AG10803 (cell line): ENCODE measurements around the gene FOXJ3.

Experiments used
- DNase-seq: peaks from one replicate; pipeline ENCODE4 v3.0.0; 2010; ENCODE audit warnings: low read depth
- H3K4me3 ChIP-seq: 2 replicates; pipeline ENCODE4 v1.5.1; 2011; ENCODE audit warnings: mild to moderate bottlenecking, low read length, control low read depth
- CTCF ChIP-seq: conservative IDR thresholded peaks from 2 replicates; pipeline ENCODE4 v1.5.1; 2011; ENCODE audit warnings: mild to moderate bottlenecking, low read length, control low read depth, inconsistent platforms

The FOXJ3 gene

DNA sequence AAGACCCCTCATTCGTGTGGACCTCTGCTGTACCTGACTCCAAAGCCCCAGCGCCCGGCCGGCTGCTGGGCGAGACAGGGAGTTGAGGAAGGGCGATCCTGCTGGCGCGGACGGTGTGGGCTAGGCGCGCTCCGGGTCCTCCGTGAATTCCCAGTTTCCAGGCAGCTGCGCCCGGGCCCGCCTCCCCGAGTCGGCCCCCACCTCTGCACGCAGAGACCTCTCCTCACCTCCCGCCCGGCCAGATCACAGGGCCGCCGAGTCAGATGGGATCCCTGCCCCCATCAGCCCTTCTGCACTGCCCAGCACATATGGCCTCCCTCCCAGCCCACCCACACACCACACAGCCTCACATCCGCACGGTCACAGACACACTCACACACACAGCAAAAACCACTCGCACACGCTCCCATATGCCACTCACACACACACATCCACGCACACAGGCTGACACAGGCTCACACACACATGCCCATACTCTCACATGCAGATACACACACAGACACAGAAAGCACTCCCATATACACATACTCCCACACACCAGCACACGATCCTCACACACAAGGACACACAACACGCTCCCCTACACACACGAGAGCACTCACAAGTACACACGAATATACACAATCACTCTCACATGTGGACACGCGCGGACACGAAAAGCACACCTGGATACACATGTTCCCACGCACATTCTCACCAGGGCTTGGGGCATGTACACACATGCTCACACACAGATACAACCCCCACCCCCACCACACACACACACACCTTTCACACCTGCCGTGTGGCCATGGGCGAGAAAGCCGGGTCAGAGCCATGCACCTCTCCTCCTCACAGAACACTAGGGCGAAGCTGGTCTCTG lies 189.0 kb downstream of the FOXJ3 start:
- no peak overlapping the region for H3K4me3 ChIP-seq
- no peak for TF ChIP-seq CTCF
- DNase-seq = peak; percentile 4

GRCh38 chr1:42145389-42145716 lies 189.7 kb downstream of the FOXJ3 start:
- DNase-seq = no peak
- no peak overlapping the region for H3K4me3 ChIP-seq
- no peak for TF ChIP-seq CTCF

DNA sequence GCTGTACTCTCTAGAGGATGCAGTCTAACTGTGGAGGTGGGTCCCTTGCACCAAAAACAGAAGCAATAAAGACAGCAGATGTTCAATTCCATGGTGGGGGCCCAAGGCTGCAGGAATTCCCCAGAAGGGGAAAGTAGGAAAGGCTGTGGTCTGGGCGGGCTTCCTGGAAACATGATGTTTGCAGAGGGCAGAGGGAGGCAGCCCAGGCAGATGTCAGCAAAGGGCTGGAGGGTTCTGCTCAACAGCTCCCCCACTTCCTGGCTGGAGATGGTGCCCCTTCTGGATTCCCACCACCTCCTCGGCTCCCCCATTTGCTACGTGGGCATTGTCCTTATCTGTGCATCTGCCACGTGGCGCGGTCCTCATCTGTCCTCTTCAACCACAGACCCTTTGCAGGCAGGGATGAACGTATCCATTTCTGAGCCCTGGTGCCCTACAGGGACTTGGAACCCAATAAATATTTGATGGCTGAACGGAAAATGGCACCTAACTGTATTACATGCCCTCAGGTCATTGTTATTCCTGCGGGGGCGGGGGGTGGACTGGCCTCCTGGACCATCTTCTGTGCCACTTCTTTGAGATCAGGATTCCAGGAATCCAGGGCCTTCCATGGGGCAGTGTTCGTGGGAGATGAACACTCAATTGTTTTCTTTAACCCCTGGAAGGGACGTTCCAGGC lies 190.2 kb downstream of the FOXJ3 start:
- H3K4me3 ChIP-seq = no peak overlapping the region
- no peak for DNase-seq
- TF ChIP-seq CTCF = no peak

DNA sequence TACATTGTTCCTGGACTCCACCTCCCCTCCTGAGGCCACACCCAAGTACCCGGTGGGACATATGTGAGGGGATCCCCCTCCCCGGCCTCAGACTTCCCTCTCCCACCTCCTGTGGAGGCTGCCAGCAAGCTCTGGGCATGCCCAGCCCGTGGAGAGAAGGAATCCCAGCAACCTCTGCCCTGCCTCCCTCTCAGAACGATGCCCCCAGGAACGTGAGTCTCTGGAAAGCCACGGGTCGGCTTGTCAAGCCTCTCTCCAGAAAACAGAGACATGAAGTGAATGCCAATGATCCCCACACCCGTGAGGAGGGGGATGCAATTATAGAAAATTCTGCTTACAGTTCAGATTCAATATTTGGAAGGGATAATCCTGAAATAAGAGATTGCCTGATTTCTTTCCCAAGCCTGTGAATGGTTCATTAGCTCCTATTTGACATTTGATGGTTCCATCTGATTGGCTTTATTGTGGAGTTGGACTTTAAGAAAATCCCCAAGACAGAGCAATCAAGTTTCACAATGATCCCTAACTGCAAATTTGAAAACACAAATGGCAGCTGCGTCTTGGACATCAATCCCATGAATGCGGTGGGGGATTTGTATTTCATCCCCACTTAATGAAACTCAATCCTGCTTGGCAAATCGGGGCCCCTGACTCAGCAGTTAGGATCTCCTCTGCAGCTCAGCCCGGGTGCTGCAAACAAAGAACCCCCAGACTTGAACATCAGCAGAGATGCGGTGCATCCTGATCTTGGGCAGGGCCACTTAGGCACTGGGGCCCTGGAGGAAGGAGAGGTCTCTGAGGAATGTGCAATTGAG lies 190.9 kb downstream of the FOXJ3 start:
- DNase-seq = no peak
- no peak for TF ChIP-seq CTCF
- H3K4me3 ChIP-seq = no peak overlapping the region

DNA sequence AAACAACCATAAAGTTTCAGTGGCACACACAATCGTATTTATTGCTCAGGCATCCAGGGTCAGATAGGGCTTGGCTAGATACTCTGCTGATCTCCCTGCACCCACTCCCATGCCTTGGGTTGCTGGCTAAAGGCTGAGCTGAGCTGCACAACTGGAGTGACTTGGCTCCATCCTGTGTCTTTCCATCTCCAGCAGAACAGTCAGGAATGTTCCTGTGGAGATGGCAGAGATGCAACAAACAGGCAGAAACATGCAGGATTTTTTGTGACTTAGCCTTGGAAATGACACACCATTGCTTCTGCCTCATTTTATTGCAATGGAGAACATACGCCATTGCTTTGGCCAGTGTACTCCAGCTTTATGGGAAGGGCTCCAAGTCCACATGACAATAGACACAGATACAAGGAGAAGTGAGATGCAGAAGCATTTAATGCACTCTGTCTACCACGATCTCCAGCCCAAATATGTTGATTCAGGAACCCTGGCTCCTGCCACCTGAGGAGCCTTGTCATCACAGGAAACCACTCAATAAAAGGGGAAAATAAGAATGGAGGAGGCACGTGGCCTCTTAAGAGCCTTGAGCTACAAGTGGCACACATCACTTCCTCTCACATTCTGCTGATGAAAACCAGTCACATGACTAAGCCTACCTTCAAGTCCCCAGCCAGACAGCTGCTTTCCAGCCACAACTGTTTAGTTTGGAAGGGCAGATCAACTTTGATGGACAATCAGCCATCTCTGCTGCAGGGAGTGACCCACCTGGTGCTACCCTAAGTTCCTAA lies 191.9 kb downstream of the FOXJ3 start:
- no peak for DNase-seq
- no peak for TF ChIP-seq CTCF
- H3K4me3 ChIP-seq = no peak overlapping the region

DNA sequence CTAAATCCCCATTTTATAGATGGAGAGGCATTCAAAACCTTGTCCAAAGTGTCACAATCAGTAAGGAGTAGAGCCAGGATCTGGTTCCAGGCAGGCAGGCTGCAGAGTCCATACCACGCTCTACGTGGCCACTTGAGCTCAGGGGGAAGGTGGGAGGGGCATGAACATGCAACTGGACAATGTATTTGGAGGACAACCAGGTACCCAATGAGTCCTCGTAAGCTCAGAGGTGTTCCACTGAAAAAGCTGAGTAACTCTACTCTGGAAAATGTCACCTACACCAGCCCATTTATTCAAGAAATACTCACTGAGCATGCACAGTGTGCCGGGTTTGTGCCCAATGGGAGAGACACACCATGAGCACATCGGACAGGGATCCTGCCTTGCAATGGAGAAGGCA lies 193.1 kb downstream of the FOXJ3 start:
- no peak for DNase-seq
- H3K4me3 ChIP-seq = no peak overlapping the region
- no peak for TF ChIP-seq CTCF
